HUES48 (cell line): ENCODE results near the gene ETV6.

Experiments used
- H3K27ac ChIP-seq: one replicate; pipeline ENCODE4 v1.7.0; 2013; ENCODE audit warnings: low read depth, low read length, inconsistent platforms
- H3K27me3 ChIP-seq: 2 replicates; pipeline ENCODE4 v1.6.1; 2013; ENCODE audit warnings: mild to moderate bottlenecking, low read length; ENCODE audit not compliant: control insufficient read depth, insufficient read depth
- H3K36me3 ChIP-seq: 2 replicates; pipeline ENCODE4 v1.6.1; 2013; ENCODE audit warnings: low read length; ENCODE audit not compliant: control insufficient read depth, insufficient read depth
- H3K4me1 ChIP-seq: 2 replicates; pipeline ENCODE4 v1.6.1; 2013; ENCODE audit warnings: mild to moderate bottlenecking, low read length; ENCODE audit not compliant: control insufficient read depth, insufficient read depth
- H3K4me3 ChIP-seq: 2 replicates; pipeline ENCODE4 v1.5.1; 2013; ENCODE audit warnings: mild to moderate bottlenecking, low read depth, low read length
- H3K9ac ChIP-seq: 2 replicates; pipeline ENCODE4 v1.6.1; 2013; ENCODE audit warnings: mild to moderate bottlenecking, low read depth, low read length, moderate library complexity
- H3K9me3 ChIP-seq: 2 replicates; pipeline ENCODE4 v1.6.1; 2013; ENCODE audit warnings: low read length; ENCODE audit not compliant: control insufficient read depth, insufficient read depth

The ETV6 gene

DNA sequence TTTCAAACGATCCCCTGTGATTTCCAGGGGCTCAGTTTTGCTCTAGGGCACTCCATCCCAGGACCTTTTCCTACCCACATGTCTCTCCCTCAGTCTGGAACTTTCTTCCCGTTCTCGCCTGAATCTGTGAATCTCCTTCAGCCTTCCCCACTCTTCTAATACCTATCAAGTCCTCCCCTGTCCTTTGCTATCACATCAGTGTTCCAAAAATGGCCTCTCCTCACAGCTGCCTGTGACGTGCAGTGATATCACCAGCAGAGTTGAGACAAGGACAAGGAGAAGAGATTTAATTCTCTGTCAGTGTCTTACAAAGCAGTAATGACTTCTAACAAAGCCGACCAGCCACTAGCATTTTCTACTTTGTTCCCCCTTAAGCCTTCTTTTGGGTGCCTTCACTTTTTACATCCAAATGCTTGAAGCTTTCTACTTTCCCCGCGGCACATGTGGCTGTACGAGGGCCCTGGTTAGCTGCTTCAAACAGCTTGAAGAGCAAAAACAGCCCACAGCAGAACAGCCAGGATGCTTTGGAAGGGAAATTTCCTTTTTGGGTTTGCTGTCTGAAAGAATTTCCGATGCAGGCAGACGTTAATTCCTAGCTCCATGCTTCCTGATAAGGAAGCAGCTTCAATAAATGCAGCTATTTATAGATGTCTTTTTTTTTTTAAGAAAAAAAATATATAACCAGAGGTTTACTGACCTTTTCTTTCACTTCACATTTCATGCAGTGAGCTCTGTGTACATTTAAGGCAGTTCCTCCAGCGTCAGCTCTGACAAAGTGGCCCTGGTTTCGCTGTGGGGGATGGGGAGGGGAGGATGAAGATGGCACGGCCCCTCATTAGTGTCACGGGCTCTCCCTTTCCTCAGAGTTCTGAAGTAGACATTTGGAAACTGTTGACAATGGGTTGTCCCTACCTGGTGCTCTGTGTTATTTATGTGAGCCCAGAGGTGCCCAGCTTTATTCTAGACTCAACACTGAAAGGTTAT is 109.3 kb downstream of the ETV6 start:
- Histone ChIP-seq H3K36me3 (no peaks in the 10 kb centered on the region), H3K27ac (no peak overlapping the region), H3K9me3 (no peaks in the 10 kb centered on the region), H3K4me1 (peaks cover 15% of the 10 kb centered on the region; the same call in 1 of the 2 replicates), H3K9ac (no peak overlapping the region), H3K4me3 (no peak overlapping the region), H3K27me3 (no peaks in the 10 kb centered on the region)

DNA sequence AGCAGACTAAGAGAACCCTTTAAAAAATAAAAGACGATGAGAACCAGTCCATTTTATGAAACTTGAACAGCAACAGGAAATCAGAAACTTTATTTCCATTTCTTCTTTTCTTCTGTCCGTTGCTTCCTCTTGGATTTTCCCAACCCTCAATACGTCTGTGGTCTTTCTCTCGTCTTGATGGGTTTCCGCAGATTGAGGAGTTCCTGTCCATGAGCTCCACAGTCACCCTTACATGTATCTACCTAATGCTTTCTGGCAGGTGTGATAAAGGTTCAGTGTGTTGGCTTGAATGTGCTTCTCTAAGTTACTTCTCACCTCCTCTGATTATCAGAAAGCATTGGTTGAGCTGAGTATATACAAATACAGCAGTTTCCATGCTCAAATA is 110.0 kb downstream of the ETV6 start:
- Histone ChIP-seq H3K36me3 (no peaks in the 10 kb centered on the region), H3K27me3 (no peaks in the 10 kb centered on the region), H3K4me1 (peaks cover 15% of the 10 kb centered on the region; the same call in 1 of the 2 replicates), H3K27ac (no peak overlapping the region), H3K9me3 (no peaks in the 10 kb centered on the region), H3K9ac (no peak overlapping the region), H3K4me3 (no peak overlapping the region)

- Histone ChIP-seq H3K9ac (no peak overlapping the region), H3K27ac (no peak overlapping the region), H3K4me3 (no peak overlapping the region), H3K9me3 (no peaks in the 10 kb centered on the region), H3K36me3 (no peaks in the 10 kb centered on the region), H3K4me1 (peaks cover 18% of the 10 kb centered on the region), H3K27me3 (no peaks in the 10 kb centered on the region)
These were observed 110.4 kb downstream of the ETV6 start for GRCh38 chr12:11759899-11760298.

DNA sequence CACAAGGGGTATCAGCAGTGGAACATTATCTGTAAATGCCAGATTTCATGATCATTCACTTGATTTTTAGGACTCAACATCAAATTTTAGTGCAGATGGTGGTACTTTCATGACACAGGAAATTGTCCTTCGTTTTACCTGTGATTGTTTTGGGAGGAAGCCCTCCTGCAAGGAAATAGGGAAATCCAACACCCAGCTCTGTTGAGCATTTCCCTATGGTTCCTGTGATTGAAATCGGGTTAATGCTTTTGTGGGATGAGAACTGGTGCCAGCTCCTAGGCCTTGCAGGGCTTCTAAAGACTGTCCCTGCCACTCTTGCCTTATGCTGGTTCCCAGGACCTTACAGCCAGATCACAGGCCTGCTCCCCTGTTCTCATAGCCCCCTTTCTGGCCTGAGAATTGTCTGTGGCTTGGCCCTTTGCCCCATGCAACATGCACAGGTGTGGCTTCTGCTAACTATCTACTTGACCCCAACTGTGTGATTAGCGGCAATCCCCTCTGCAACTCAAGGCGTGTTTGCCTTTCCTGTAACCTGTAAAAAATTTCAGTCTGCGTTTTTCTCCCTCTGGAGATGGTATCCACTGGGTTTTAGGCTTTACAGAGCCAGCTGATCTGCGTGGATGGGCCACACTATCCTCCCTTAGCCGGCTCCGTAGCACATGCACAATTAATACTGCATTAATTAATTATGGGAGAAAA is 112.5 kb downstream of the ETV6 start:
- H3K27ac ChIP-seq: no peak overlapping the region
- H3K9ac ChIP-seq: no peak overlapping the region
- no peaks in the 10 kb centered on the region for H3K36me3 ChIP-seq
- no peaks in the 10 kb centered on the region for H3K9me3 ChIP-seq
- peaks cover 31% of the 10 kb centered on the region for H3K4me1 ChIP-seq
- no peaks in the 10 kb centered on the region for H3K27me3 ChIP-seq
- no peak overlapping the region for H3K4me3 ChIP-seq

DNA sequence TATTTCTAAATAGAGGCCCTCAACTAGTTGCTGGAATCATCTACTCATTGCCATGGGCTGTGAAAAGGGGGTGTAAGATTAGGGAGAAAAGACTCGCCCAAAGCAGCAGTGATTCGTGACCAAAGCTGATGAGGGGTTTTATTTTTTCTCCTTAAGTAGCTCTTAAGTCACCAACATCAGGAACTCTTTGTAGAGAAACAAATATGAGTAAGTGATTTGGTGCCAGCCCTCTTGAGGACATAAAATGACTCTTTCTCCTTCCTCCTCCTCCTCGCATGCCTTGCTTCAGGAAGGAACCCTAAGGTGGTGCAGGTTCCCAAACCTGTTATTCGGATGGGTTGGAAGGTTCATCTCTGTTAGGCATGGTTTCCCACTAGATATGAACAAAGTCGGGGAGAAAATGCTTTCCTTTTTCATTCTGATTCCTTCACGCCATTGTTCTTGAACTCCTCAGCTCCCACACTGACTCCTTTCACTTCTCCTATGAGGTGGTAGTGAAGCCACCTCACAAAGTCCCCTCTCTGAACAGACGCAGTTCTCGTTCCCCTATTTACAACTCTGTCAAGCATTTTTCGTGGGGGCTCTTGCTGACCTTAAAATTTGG is 113.4 kb downstream of the ETV6 start:
- H3K9me3 ChIP-seq: no peaks in the 10 kb centered on the region
- peaks cover 31% of the 10 kb centered on the region for H3K4me1 ChIP-seq
- no peak overlapping the region for H3K4me3 ChIP-seq
- no peak overlapping the region for H3K27ac ChIP-seq
- H3K27me3 ChIP-seq: no peaks in the 10 kb centered on the region
- H3K36me3 ChIP-seq: no peaks in the 10 kb centered on the region
- H3K9ac ChIP-seq: no peak overlapping the region

GRCh38 chr12:11763760-11764520 is 114.5 kb downstream of the ETV6 start:
- H3K36me3 ChIP-seq: no peaks in the 10 kb centered on the region
- H3K9ac ChIP-seq: no peak overlapping the region
- no peak overlapping the region for H3K4me3 ChIP-seq
- no peak overlapping the region for H3K27ac ChIP-seq
- H3K27me3 ChIP-seq: no peaks in the 10 kb centered on the region
- no peaks in the 10 kb centered on the region for H3K9me3 ChIP-seq
- H3K4me1 ChIP-seq: peaks cover 24% of the 10 kb centered on the region

GRCh38 chr12:11764837-11765236 is 115.4 kb downstream of the ETV6 start:
- no peak overlapping the region for H3K9ac ChIP-seq
- no peak overlapping the region for H3K27ac ChIP-seq
- H3K27me3 ChIP-seq: no peaks in the 10 kb centered on the region
- H3K9me3 ChIP-seq: no peaks in the 10 kb centered on the region
- no peaks in the 10 kb centered on the region for H3K36me3 ChIP-seq
- H3K4me1 ChIP-seq: peaks cover 20% of the 10 kb centered on the region
- no peak overlapping the region for H3K4me3 ChIP-seq

GRCh38 chr12:11765421-11765816 is 115.9 kb downstream of the ETV6 start:
- H3K27me3 ChIP-seq: no peaks in the 10 kb centered on the region
- H3K9ac ChIP-seq: no peak overlapping the region
- no peaks in the 10 kb centered on the region for H3K9me3 ChIP-seq
- H3K4me3 ChIP-seq: no peak overlapping the region
- no peaks in the 10 kb centered on the region for H3K36me3 ChIP-seq
- peaks cover 20% of the 10 kb centered on the region for H3K4me1 ChIP-seq
- H3K27ac ChIP-seq: no peak overlapping the region

DNA sequence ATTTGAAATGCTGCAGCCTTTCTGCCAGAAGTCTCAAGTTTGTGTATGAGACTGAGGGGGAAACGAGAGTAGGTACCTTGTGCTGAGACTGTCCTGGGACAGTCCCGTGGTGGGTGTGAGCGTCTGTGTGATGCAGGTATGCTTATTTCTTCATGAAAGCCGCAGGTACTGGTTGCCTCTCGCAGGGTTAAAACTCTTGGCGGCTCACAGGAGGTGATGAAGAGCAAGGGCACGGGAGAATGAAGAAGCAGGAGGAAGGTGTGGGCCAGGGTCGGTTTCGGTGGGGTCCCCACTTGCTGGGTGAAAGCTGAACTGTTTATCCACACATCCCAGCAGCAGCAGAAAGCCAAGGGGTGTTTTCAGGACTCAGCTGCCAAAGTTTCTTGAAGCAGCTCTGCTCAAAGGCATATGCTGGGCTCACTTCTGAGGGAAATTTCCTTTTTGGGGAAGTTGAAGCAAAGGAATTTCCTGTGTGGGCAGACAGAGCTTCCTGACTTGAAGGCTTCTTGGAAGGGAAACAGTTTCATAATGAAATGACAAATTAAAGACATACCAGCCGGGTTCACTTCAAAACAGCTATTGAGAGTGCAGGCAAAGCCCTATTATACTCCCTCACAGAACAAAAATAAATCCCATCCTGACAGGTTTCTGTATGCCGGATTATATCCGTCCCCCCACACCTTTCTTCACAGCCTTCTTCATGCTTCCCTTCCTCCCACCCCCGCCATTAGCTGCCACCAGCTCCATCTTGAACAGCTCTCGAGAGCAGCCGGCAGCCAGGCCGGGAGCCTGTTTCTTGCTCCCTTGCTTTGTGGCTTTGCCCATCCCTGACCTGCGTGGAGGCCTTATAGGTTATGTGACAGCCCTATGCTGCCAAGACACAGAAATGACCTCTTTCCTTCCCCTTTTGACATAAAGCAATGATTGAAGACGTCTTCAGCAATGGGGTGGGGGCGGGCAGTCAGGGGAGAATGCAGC is 116.6 kb downstream of the ETV6 start:
- Histone ChIP-seq H3K27me3 (no peaks in the 10 kb centered on the region), H3K9ac (no peak overlapping the region), H3K36me3 (no peaks in the 10 kb centered on the region), H3K27ac (peak overlapping the region; percentile 52), H3K4me3 (no peak overlapping the region), H3K9me3 (no peaks in the 10 kb centered on the region), H3K4me1 (peaks cover 20% of the 10 kb centered on the region)
